HEK293 (cell line): ENCODE results near the gene KCNE3.

Experiments
- CTCF ChIA-PET: fragments of 350-600 bp; formaldehyde crosslinking; extraction: SDS; loops from one replicate; lab custom pipeline; 2021; ENCODE audit warnings: antibody characterized with exemption; lab: Yijun Ruan, JAX
- POLR2A ChIA-PET: fragments of 300-600 bp; formaldehyde crosslinking; extraction: SDS; loops from one replicate; lab custom pipeline; 2020; ENCODE audit warnings: antibody characterized with exemption, inconsistent platforms; lab: Yijun Ruan, JAX
- H3K27ac ChIP-seq: fragments of 200-500 bp; sonication (Bioruptor generic); 2 replicates; pipeline ENCODE4 v1.5.1; 2014; ENCODE audit warnings: low read depth, low read length, control low read depth, inconsistent platforms; ENCODE audit errors: extremely low read depth
- H3K36me3 ChIP-seq, 2 experiments: fragments of 200-500 bp in 1 of 2; sonication (Bioruptor generic) in 1 of 2; 1 replicate in 1 of 2; 2 replicates in 1 of 2; pipeline ENCODE4 v1.5.1; 2014 to 2017; ENCODE audit warnings: inconsistent platforms in 2 of 2, low read length in 2 of 2; ENCODE audit not compliant: control insufficient read depth in 2 of 2, insufficient read depth in 1 of 2
- H3K4me1 ChIP-seq: fragments of 200-500 bp; sonication (Bioruptor generic); 2 replicates; pipeline ENCODE4 v1.5.1; 2014; ENCODE audit warnings: mild to moderate bottlenecking, low read length, inconsistent platforms; ENCODE audit not compliant: control insufficient read depth, insufficient read depth
- H3K4me3 ChIP-seq: 2 replicates; pipeline ENCODE4 v1.5.1; 2011; ENCODE audit warnings: low read depth, mild to moderate bottlenecking, control low read depth, low read length, moderate library complexity
- H3K9me3 ChIP-seq: fragments of 200-500 bp; sonication (Bioruptor generic); 2 replicates; pipeline ENCODE4 v1.5.1; 2014; ENCODE audit warnings: low read depth, low read length, inconsistent platforms; ENCODE audit not compliant: control insufficient read depth, insufficient read depth
- GLIS2 ChIP-seq: fragments of 450-650 bp; formaldehyde crosslinking; IDR thresholded peaks from 2 replicates; pipeline ENCODE4 v1.5.1; 2016; ENCODE audit warnings: missing biosample characterization, missing genetic modification characterization
- PRDM2 ChIP-seq: fragments of 450-650 bp; formaldehyde crosslinking; IDR thresholded peaks from 2 replicates; pipeline ENCODE4 v1.5.1; 2016; ENCODE audit warnings: missing biosample characterization, missing genetic modification characterization, borderline replicate concordance
- WT1 ChIP-seq: fragments of 450-650 bp; formaldehyde crosslinking; IDR thresholded peaks from 2 replicates; pipeline ENCODE4 v1.5.1; 2016; ENCODE audit warnings: missing biosample characterization, missing genetic modification characterization
- ZBTB1 ChIP-seq: fragments of 450-650 bp; formaldehyde crosslinking; IDR thresholded peaks from 2 replicates; pipeline ENCODE4 v1.5.1; 2016; ENCODE audit warnings: missing biosample characterization, missing genetic modification characterization
- ZBTB48 ChIP-seq: fragments of 450-650 bp; formaldehyde crosslinking; IDR thresholded peaks from 2 replicates; pipeline ENCODE4 v1.5.1; 2016; ENCODE audit warnings: missing biosample characterization, missing genetic modification characterization
- ZNF112 ChIP-seq: fragments of 450-650 bp; formaldehyde crosslinking; IDR thresholded peaks from 2 replicates; pipeline ENCODE4 v1.5.0; 2017; ENCODE audit warnings: missing biosample characterization, missing genetic modification characterization
- ZNF169 ChIP-seq: fragments of 450-650 bp; formaldehyde crosslinking; IDR thresholded peaks from 2 replicates; pipeline ENCODE4 v1.5.1; 2016; ENCODE audit warnings: missing biosample characterization, missing genetic modification characterization
- ZNF175 ChIP-seq: fragments of 450-650 bp; formaldehyde crosslinking; IDR thresholded peaks from 2 replicates; pipeline ENCODE4 v1.5.1; 2016; ENCODE audit warnings: missing biosample characterization, missing genetic modification characterization
- ZNF335 ChIP-seq: fragments of 450-650 bp; formaldehyde crosslinking; conservative IDR thresholded peaks from 2 replicates; pipeline ENCODE4 v1.5.1; 2016; ENCODE audit warnings: missing biosample characterization, missing genetic modification characterization
- ZNF416 ChIP-seq: fragments of 450-650 bp; formaldehyde crosslinking; IDR thresholded peaks from 2 replicates; pipeline ENCODE4 v1.5.1; 2016; ENCODE audit warnings: missing biosample characterization, missing genetic modification characterization
- ZNF473 ChIP-seq: fragments of 450-650 bp; formaldehyde crosslinking; IDR thresholded peaks from 2 replicates; pipeline ENCODE4 v1.5.1; 2017; ENCODE audit warnings: missing biosample characterization, missing genetic modification characterization
- ZNF521 ChIP-seq: fragments of 450-650 bp; formaldehyde crosslinking; IDR thresholded peaks from 2 replicates; pipeline ENCODE4 v1.5.1; 2017; ENCODE audit warnings: missing biosample characterization, mild to moderate bottlenecking, missing genetic modification characterization
- ZNF530 ChIP-seq: fragments of 450-650 bp; formaldehyde crosslinking; IDR thresholded peaks from 2 replicates; pipeline ENCODE4 v1.5.1; 2016; ENCODE audit warnings: low read depth, missing biosample characterization, missing genetic modification characterization
- ZNF645 ChIP-seq: fragments of 450-650 bp; formaldehyde crosslinking; IDR thresholded peaks from 2 replicates; pipeline ENCODE4; 2016; ENCODE audit warnings: missing biosample characterization, missing genetic modification characterization
- ZNF660 ChIP-seq: fragments of 450-650 bp; IDR thresholded peaks from 2 replicates; pipeline ENCODE4 v1.5.1; 2018; ENCODE audit warnings: missing biosample characterization, mild to moderate bottlenecking, missing genetic modification characterization
- ZNF664 ChIP-seq: fragments of 450-650 bp; formaldehyde crosslinking; IDR thresholded peaks from 2 replicates; pipeline ENCODE4 v1.5.1; 2016; ENCODE audit warnings: missing biosample characterization, missing genetic modification characterization
- ZXDB ChIP-seq: fragments of 450-650 bp; formaldehyde crosslinking; IDR thresholded peaks from 2 replicates; pipeline ENCODE4 v1.5.1; 2016; ENCODE audit warnings: missing biosample characterization, missing genetic modification characterization
- TF ChIP-seq, protein P1 (sequence below): fragments of 450-650 bp; formaldehyde crosslinking; IDR thresholded peaks from 2 replicates; pipeline ENCODE4 v1.5.1; 2017; ENCODE audit warnings: missing biosample characterization, missing genetic modification characterization
- TF ChIP-seq, protein P2 (sequence below): fragments of 450-650 bp; formaldehyde crosslinking; IDR thresholded peaks from 2 replicates; pipeline ENCODE4 v1.5.1; 2017; ENCODE audit warnings: missing biosample characterization, missing genetic modification characterization

Gene KCNE3

DNA sequence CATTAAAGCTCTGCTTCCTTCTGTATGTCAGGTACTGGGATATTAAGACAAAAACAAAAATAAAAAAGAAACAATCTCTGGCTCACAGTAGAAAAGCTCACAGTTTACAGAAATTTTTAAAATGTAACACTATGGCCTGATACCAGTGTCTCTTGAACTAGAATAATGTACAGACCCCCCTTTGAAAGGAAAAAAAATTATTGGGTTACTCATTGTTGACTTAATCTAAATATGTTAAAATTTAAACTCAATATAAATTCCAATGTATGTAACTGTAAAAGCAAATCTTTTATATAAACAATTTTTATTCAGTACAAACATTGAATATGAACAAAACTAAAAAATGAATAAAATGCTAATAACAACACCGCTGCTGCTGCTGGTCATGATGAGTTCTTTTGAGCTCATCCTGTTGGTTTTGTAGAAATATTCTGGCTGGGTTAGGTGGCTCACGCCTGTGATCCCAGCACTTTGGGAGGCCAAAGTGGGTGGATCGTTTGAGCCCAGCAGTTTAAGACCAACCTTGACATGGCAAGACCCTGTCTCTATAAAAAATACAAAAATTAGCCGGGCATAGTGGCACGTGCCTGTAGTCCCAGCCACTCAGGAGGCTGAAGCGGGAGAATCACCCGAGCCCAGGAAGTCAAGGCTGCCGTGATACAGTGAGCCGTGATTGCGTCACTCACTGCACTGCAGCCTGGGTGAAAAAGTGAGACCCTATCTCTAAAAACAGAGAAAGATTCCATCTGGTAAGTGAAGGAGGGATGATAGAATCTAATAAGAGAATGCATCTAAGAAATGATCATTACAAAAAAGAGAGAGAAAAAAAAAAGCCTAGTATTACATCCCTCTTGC is 11.8 kb upstream of the KCNE3 start:
- H3K4me1 ChIP-seq: no peaks in the 10 kb centered on the region
- no peaks in the 10 kb centered on the region for H3K9me3 ChIP-seq
- no peak overlapping the region for H3K4me3 ChIP-seq
- no peaks in the 10 kb centered on the region for H3K36me3 ChIP-seq
- CTCF ChIA-PET: interaction anchor here (0.7 to 1.2 kb wide), 4 partner anchors 31 to 968 kb away, joined by 3 to 5 read pairs (median 4); no protein-coding TSS in a partner anchor
- TF ChIP-seq ZXDB (tag by site-specific recombination) (no peak), ZNF530 (tag by site-specific recombination) (no peak), ZNF664 (tag by site-specific recombination) (no peak), ZBTB1 (tag by site-specific recombination) (no peak), ZNF645 (tag by site-specific recombination) (no peak), WT1 (tag by site-specific recombination) (no peak), ZNF335 (tag by site-specific recombination) (no peak), ZBTB48 (no peak), ZNF112 (no peak), ZNF473 (no peak), ZNF416 (no peak), PRDM2 (tag by site-specific recombination) (no peak), ZNF175 (tag by site-specific recombination) (no peak)
- TF ChIP-seq, protein P1, sequence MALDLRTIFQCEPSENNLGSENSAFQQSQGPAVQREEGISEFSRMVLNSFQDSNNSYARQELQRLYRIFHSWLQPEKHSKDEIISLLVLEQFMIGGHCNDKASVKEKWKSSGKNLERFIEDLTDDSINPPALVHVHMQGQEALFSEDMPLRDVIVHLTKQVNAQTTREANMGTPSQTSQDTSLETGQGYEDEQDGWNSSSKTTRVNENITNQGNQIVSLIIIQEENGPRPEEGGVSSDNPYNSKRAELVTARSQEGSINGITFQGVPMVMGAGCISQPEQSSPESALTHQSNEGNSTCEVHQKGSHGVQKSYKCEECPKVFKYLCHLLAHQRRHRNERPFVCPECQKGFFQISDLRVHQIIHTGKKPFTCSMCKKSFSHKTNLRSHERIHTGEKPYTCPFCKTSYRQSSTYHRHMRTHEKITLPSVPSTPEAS (tag by site-specific recombination): no peak
- POLR2A ChIA-PET: no interaction called here
- no peak overlapping the region for H3K27ac ChIP-seq

DNA sequence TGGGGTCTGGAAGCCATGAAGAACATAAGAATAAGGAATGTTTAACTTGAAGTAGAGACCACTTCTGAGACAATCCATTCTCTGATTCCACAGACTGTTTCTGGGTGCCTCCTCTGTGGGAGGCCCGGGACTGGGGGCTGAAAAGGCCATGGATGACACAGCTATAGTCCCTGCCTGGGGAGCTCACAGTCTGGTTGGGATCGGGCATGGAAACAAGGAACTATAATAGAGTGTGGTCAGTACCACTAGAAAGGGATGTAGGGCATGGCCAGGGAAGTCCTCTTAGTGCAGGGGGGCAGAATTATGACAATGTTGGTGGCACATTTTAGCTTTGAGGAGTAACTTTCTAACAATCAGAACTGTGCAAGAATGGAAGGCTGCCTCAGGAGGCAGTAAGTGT is 9.2 kb upstream of the KCNE3 start:
- Histone ChIP-seq H3K4me3 (no peak overlapping the region), H3K36me3 (no peaks in the 10 kb centered on the region), H3K27ac (no peak overlapping the region), H3K9me3 (no peaks in the 10 kb centered on the region), H3K4me1 (no peaks in the 10 kb centered on the region)
- CTCF ChIA-PET: no interaction called here
- POLR2A ChIA-PET: interaction anchor here (1.1 kb wide), 1 partner anchor 17 kb away, joined by 9 read pairs; the partner anchor contains the start of gene LIPT2
- no peak for TF ChIP-seq ZNF521 (tag by site-specific recombination)
- no peak for TF ChIP-seq PRDM2 (tag by site-specific recombination)
- TF ChIP-seq ZNF660 (tag by site-specific recombination): no peak
- no peak for TF ChIP-seq GLIS2 (tag by site-specific recombination)
- TF ChIP-seq, protein P2, sequence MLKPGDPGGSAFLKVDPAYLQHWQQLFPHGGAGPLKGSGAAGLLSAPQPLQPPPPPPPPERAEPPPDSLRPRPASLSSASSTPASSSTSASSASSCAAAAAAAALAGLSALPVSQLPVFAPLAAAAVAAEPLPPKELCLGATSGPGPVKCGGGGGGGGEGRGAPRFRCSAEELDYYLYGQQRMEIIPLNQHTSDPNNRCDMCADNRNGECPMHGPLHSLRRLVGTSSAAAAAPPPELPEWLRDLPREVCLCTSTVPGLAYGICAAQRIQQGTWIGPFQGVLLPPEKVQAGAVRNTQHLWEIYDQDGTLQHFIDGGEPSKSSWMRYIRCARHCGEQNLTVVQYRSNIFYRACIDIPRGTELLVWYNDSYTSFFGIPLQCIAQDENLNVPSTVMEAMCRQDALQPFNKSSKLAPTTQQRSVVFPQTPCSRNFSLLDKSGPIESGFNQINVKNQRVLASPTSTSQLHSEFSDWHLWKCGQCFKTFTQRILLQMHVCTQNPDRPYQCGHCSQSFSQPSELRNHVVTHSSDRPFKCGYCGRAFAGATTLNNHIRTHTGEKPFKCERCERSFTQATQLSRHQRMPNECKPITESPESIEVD (tag by site-specific recombination): no peak
- TF ChIP-seq ZNF169 (tag by site-specific recombination): no peak
